ENCODE results near the gene CFAP47. TPM values are rescaled to one million over a fixed set of nuclear protein-coding genes. Genes with fewer than 3 reads are reported as not detected.

The CFAP47 gene
- total and polyA plus RNA-seq, 2 of the 4 experiments (the other 2 are of a cell fraction), result not detected

DNA sequence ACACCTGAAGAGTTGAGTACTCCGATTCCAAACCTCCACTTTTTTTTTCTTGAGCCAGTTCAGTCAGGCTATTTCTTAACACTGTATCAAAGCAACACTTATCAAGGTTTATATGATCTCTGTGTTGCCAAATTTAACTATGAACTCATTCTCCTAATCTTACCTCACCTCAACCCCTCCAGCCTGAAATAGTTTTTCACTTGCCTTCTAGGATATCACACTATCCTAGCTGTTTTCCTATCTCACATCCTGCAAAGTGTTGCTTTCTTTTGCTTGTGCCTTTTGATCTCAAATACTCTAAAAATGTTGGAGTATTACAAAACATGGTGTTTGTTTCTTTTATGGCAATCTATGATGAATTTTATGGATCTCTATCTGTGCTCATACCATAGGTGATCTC, 415.0 kb downstream of the CFAP47 start:
- ATAC-seq (ENCODE audit: low read depth) (no peak), DNase-seq (no peak)
- Histone ChIP-seq H4K8ac (ENCODE audit: low read depth in 2 of 2, low read length in 2 of 2) (no peak overlapping the region), H2BK15ac (ENCODE audit: low read depth, low read length) (no peak overlapping the region), H4K5ac (ENCODE audit: low read depth, low read length) (no peak overlapping the region), H4K91ac (ENCODE audit: insufficient read depth, low read depth, low read length) (no peak overlapping the region), H3K9me3 (ENCODE audit: control insufficient read depth, insufficient read depth, low read length) (no peaks in the 10 kb centered on the region), H3K36me3 (ENCODE audit: control insufficient read depth, insufficient read depth, low read length) (no peaks in the 10 kb centered on the region), H3K23ac (ENCODE audit: low read depth, low read length) (no peak overlapping the region), H3K18ac (ENCODE audit: low read depth, low read length) (no peak overlapping the region), H3K4me2 (ENCODE audit: low read depth, low read length) (no peak overlapping the region), H3K4me3 (ENCODE audit: insufficient read depth, low read depth, low read length) (no peak overlapping the region), H3K14ac (replicated peaks; ENCODE audit: low read depth, low read length) (no peak overlapping the region), H2AK9ac (replicated peaks; ENCODE audit: low read depth, low read length, poor library complexity) (no peak overlapping the region), H4K20me1 (ENCODE audit: insufficient read depth, low read length) (no peaks in the 10 kb centered on the region), H3K4me1 (ENCODE audit: control insufficient read depth, insufficient read depth, low read length) (no peaks in the 10 kb centered on the region), H2BK120ac (ENCODE audit: low read depth, low read length) (no peak overlapping the region), H2AFZ (replicated peaks; ENCODE audit: low read length, poor library complexity) (no peak overlapping the region), H2AK5ac (ENCODE audit: low read depth, low read length) (no peak overlapping the region), H3K9me1 (ENCODE audit: insufficient read depth, low read length) (no peaks in the 10 kb centered on the region), H3K79me1 (ENCODE audit: low read depth in 1 of 2, low read length in 2 of 2) (no peaks in the 10 kb centered on the region), H3K4ac (ENCODE audit: low read depth, low read length) (no peak overlapping the region), H2BK5ac (ENCODE audit: low read depth, low read length, poor library complexity, severe bottlenecking) (no peak overlapping the region), H3K27me3 (ENCODE audit: control insufficient read depth, insufficient read depth, low read length) (no peaks in the 10 kb centered on the region), H3K56ac (ENCODE audit: extremely low read depth, insufficient read depth, low read length) (no peak overlapping the region), H2BK20ac (ENCODE audit: low read depth, low read length) (no peak overlapping the region), H3K27ac (ENCODE audit: insufficient read depth, low read length) (no peak overlapping the region), H3K9ac (ENCODE audit: low read depth, low read length) (no peak overlapping the region)
- in situ Hi-C loops (cut with MboI; ENCODE audit: low sequenced_read_pairs) (no loop called here), dilution Hi-C loops (cut with HindIII; ENCODE audit: low sequenced_read_pairs, unreplicated experiment) (no loop called here), intact Hi-C loops (cut with micrococcal nuclease) (no loop called here)
- POLR2A ChIA-PET (ENCODE audit: unreplicated experiment), result no interaction called here
- no TSS peak for BruUV-seq (replicated peaks)
- WGBS, 2 experiments (ENCODE audit: extremely low coverage in 2 of 2, insufficient read length in 1 of 2), result no CpG with 5 or more reads among the region's 1 CpG
- TF ChIP-seq RCOR1 (IDR thresholded peaks at IDR 0.05; ENCODE audit: insufficient replicate concordance, low read length) (no peak), NFE2L2 (IDR thresholded peaks at IDR 0.05; ENCODE audit: low read depth, low read length) (no peak), MAFK (IDR thresholded peaks at IDR 0.05; ENCODE audit: low read depth, low read length) (no peak), CHD1 (IDR thresholded peaks at IDR 0.05; ENCODE audit: low read depth, low read length) (no peak), CEBPB (IDR thresholded peaks at IDR 0.05; ENCODE audit: low read depth, low read length) (no peak), POLR2A (IDR thresholded peaks at IDR 0.05; ENCODE audit: low read depth, low read length) (no peak), RFX5 (IDR thresholded peaks at IDR 0.05; ENCODE audit: low read depth, low read length) (no peak), MXI1 (IDR thresholded peaks at IDR 0.05; ENCODE audit: borderline replicate concordance, low read depth, low read length) (no peak), BHLHE40 (IDR thresholded peaks at IDR 0.05; ENCODE audit: low read depth, low read length) (no peak), RAD21 (IDR thresholded peaks at IDR 0.05; ENCODE audit: low read length) (no peak), SMC3 (IDR thresholded peaks at IDR 0.05; ENCODE audit: low read depth, low read length) (no peak), FOS (IDR thresholded peaks at IDR 0.05; ENCODE audit: low read depth, low read length) (no peak), MAZ (IDR thresholded peaks at IDR 0.05; ENCODE audit: borderline replicate concordance, low read depth, low read length) (no peak)
- TF ChIP-seq, protein P1, sequence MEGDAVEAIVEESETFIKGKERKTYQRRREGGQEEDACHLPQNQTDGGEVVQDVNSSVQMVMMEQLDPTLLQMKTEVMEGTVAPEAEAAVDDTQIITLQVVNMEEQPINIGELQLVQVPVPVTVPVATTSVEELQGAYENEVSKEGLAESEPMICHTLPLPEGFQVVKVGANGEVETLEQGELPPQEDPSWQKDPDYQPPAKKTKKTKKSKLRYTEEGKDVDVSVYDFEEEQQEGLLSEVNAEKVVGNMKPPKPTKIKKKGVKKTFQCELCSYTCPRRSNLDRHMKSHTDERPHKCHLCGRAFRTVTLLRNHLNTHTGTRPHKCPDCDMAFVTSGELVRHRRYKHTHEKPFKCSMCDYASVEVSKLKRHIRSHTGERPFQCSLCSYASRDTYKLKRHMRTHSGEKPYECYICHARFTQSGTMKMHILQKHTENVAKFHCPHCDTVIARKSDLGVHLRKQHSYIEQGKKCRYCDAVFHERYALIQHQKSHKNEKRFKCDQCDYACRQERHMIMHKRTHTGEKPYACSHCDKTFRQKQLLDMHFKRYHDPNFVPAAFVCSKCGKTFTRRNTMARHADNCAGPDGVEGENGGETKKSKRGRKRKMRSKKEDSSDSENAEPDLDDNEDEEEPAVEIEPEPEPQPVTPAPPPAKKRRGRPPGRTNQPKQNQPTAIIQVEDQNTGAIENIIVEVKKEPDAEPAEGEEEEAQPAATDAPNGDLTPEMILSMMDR (conservative IDR thresholded peaks at IDR 0.05; ENCODE audit: low read depth, low read length), result no peak
- TF ChIP-seq, protein P2, sequence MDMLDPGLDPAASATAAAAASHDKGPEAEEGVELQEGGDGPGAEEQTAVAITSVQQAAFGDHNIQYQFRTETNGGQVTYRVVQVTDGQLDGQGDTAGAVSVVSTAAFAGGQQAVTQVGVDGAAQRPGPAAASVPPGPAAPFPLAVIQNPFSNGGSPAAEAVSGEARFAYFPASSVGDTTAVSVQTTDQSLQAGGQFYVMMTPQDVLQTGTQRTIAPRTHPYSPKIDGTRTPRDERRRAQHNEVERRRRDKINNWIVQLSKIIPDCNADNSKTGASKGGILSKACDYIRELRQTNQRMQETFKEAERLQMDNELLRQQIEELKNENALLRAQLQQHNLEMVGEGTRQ (IDR thresholded peaks at IDR 0.05; ENCODE audit: low read depth, low read length), result no peak
- TF ChIP-seq, protein P3, sequence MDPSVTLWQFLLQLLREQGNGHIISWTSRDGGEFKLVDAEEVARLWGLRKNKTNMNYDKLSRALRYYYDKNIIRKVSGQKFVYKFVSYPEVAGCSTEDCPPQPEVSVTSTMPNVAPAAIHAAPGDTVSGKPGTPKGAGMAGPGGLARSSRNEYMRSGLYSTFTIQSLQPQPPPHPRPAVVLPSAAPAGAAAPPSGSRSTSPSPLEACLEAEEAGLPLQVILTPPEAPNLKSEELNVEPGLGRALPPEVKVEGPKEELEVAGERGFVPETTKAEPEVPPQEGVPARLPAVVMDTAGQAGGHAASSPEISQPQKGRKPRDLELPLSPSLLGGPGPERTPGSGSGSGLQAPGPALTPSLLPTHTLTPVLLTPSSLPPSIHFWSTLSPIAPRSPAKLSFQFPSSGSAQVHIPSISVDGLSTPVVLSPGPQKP (IDR thresholded peaks at IDR 0.05; ENCODE audit: borderline replicate concordance, low read depth, low read length), result no peak
- CTCF ChIA-PET, result no interaction called here

Measured in IMR-90 (cell line).